22Rv1 (cell line): ENCODE measurements around the gene SEC14L3.

ENCODE experiments used
- H3K27ac ChIP-seq: fragments of 450-650 bp; 2 replicates; pipeline ENCODE4 v1.5.1; 2017
- ZFX ChIP-seq: fragments of 450-650 bp; IDR thresholded peaks from 2 replicates; pipeline ENCODE4 v1.6.1; 2017; ENCODE audit warnings: antibody characterized with exemption, borderline replicate concordance
- TF ChIP-seq, protein P1 (sequence below): fragments of 450-650 bp; IDR thresholded peaks from 2 replicates; pipeline ENCODE4 v1.5.1; 2017; ENCODE audit warnings: mild to moderate bottlenecking

The SEC14L3 gene

DNA sequence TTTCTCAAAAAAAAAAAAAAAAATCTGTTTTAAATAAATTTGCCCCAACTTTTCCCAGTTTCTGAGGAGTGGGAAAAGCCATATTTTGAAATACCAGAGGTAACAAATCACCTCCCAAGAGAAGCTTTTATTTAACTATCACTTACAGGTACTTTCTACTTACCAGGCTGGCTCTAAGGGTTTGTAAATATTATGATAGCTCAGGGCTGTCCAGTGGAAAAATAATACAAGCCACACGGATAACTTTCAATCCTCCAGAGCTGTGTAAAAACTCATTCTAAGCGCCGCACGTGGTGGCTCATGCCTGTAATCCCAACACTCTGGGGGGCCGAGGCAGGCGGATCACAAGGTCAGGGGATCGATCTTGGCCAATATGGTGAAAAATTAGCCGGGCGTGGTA lies 39.3 kb upstream of the SEC14L3 start:
- H3K27ac ChIP-seq, result no peak overlapping the region
- TF ChIP-seq, protein P1, sequence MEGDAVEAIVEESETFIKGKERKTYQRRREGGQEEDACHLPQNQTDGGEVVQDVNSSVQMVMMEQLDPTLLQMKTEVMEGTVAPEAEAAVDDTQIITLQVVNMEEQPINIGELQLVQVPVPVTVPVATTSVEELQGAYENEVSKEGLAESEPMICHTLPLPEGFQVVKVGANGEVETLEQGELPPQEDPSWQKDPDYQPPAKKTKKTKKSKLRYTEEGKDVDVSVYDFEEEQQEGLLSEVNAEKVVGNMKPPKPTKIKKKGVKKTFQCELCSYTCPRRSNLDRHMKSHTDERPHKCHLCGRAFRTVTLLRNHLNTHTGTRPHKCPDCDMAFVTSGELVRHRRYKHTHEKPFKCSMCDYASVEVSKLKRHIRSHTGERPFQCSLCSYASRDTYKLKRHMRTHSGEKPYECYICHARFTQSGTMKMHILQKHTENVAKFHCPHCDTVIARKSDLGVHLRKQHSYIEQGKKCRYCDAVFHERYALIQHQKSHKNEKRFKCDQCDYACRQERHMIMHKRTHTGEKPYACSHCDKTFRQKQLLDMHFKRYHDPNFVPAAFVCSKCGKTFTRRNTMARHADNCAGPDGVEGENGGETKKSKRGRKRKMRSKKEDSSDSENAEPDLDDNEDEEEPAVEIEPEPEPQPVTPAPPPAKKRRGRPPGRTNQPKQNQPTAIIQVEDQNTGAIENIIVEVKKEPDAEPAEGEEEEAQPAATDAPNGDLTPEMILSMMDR, result no peak
- TF ChIP-seq ZFX, result no peak

GRCh38 chr22:30508216-30508615 lies 36.4 kb upstream of the SEC14L3 start:
- TF ChIP-seq, protein P1, result no peak
- TF ChIP-seq ZFX, result no peak
- no peak overlapping the region for H3K27ac ChIP-seq

GRCh38 chr22:30507670-30508069 lies 35.9 kb upstream of the SEC14L3 start:
- no peak for TF ChIP-seq ZFX
- TF ChIP-seq, protein P1, result no peak
- no peak overlapping the region for H3K27ac ChIP-seq

DNA sequence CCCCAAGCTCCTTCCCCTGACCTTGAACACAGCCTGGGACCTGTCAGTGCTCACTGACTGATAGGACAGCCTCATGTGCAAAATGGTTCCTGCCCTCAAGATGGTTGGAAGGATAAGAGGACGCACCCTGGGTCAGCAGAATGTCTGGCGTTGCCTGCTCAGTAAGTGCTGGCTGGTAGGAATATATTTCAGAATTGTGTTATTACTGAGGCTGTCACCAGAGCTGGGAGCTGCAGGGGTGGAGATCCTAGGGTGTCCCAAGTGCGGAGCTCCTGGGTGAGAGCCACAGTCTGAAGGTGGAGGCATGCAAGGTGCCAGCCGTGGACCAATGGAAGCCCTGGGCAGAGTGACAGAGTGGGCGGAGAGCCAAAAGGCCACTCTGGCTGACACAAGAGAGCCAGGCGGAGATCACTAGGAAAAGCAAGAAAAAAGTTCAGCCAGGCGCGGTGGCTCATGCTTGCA lies 34.7 kb upstream of the SEC14L3 start:
- H3K27ac ChIP-seq, result no peak overlapping the region
- TF ChIP-seq, protein P1, result no peak
- no peak for TF ChIP-seq ZFX

- no peak for TF ChIP-seq ZFX
- TF ChIP-seq, protein P1, result no peak
- H3K27ac ChIP-seq, result no peak overlapping the region
These were observed 31.7 kb upstream of the SEC14L3 start for GRCh38 chr22:30503551-30503950.

DNA sequence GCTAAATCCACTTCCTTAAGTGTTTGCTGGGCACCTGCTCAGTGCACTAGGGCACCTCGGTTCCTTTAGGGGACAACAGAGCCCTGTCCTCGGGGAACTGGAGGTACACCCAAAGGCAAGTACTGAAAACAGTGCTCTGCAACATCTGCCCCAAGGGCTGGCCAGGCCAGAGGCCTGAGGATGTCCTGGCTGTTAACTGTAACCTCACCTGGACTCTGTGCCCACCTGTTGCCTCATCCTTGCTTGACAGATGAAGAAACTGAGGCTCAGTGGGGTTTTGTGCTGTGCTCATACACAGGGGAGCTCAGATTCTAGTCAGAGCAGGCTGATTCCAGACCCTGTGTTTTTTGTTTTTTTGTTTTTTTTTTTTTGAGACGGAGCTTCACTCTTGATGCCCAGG lies 31.1 kb upstream of the SEC14L3 start:
- no peak overlapping the region for H3K27ac ChIP-seq
- TF ChIP-seq ZFX, result no peak
- TF ChIP-seq, protein P1, result no peak

DNA sequence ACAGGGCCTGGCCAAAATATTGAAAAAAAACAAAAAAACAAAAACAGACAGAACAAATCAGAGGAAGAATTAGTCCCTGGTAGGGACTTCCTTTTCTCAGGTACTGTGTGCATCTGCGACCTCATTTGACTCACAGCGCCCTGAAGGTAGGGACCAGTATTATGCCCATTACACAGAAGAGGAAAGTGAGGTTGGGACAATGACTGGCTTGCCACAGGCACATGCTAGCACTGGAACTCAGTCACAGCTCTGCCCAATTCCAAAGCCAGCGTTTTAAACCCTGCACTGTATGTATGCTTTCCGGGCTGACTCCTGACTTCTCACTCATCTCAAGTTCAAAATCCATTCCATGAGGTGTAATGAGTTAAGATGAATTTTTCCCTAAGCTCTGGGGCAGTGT lies 30.3 kb upstream of the SEC14L3 start:
- H3K27ac ChIP-seq, result no peak overlapping the region
- TF ChIP-seq ZFX, result no peak
- TF ChIP-seq, protein P1, result no peak
